ENCODE data around the gene RAPGEF6.

GRCh38 chr5:131459216-131459615, 175.8 kb downstream of the RAPGEF6 start:
- TF ChIP-seq CTCF (IDR thresholded peaks at IDR 0.05) (no peak), POLR2A (IDR thresholded peaks at IDR 0.05) (no peak)

Measured in adrenal gland (tissue), 5 donors.